ENCODE measurements around the gene LYZL1. TPM values are rescaled to one million over a fixed set of nuclear protein-coding genes. Genes with fewer than 3 reads are reported as not detected.

Gene LYZL1
- total and polyA plus RNA-seq, 4 experiments from 2014 or later = not detected

- Histone ChIP-seq H3K9me3 (ENCODE audit: control insufficient read depth in 1 of 2, low read length in 2 of 2) (no peaks in the 10 kb centered on the region), H3K4me1 (ENCODE audit: insufficient read depth, low read length) (no peaks in the 10 kb centered on the region), H3K27ac (ENCODE audit: low read depth, low read length) (no peak overlapping the region), H3K4me3 (ENCODE audit: low read length in 2 of 2) (no peak overlapping the region), H3K36me3 (ENCODE audit: insufficient read depth, low read length) (no peaks in the 10 kb centered on the region), H3K27me3 (ENCODE audit: insufficient read depth, low read length) (no peaks in the 10 kb centered on the region)
- Mint-ChIP-seq H3K4me3 (no peak overlapping the region), H3K27ac (no peak overlapping the region), H3K4me1 (no peaks in the 10 kb centered on the region), H3K9me3 (peaks cover 0 to 6% (median 0%) of the 10 kb centered on the region in 8 donors), H3K36me3 (no peaks in the 10 kb centered on the region), H3K27me3 (peaks cover 2 to 5% of the 10 kb centered on the region in 2 donors)
- ChIA-PET CTCF (ENCODE audit: partially characterized antibody) (no interaction called here), POLR2A (ENCODE audit: partially characterized antibody) (no interaction called here)
- intact Hi-C loops (cut with micrococcal nuclease) = no loop called here
- no peak for DNase-seq
These were observed 43.4 kb upstream of the LYZL1 start for GRCh38 chr10:29245476-29245875.

DNA sequence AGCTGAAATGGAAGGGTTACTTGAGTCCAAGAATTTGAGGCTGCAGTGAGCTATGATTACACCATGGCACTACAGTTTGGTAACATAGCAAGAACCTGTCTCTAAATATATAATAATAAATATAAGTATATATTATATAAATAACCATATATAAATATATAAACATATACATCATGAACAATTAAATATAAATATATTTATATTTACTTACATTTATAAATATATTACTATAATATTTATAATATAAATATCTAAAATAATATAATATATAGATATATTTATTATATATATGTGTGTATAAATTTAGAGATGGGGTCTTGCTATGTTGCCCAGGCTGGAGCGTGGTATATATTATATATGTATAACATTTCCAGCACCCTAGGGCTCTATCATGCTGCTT is 42.4 kb upstream of the LYZL1 start:
- Mint-ChIP-seq H3K27me3 (peaks cover 2 to 5% of the 10 kb centered on the region in 2 donors), H3K9me3 (peaks cover 0 to 6% (median 0%) of the 10 kb centered on the region in 8 donors), H3K27ac (no peak overlapping the region), H3K4me3 (no peak overlapping the region), H3K36me3 (no peaks in the 10 kb centered on the region), H3K4me1 (no peaks in the 10 kb centered on the region)
- H3K27me3 ChIP-seq (ENCODE audit: insufficient read depth, low read length) = no peaks in the 10 kb centered on the region
- no peak overlapping the region for H3K4me3 ChIP-seq (ENCODE audit: low read length in 2 of 2)
- no peaks in the 10 kb centered on the region for H3K9me3 ChIP-seq (ENCODE audit: control insufficient read depth in 1 of 2, low read length in 2 of 2)
- CTCF ChIA-PET (ENCODE audit: partially characterized antibody) = no interaction called here
- no peak overlapping the region for H3K27ac ChIP-seq (ENCODE audit: low read depth, low read length)
- no peaks in the 10 kb centered on the region for H3K4me1 ChIP-seq (ENCODE audit: insufficient read depth, low read length)
- POLR2A ChIA-PET (ENCODE audit: partially characterized antibody) = no interaction called here
- intact Hi-C loops (cut with micrococcal nuclease) = no loop called here
- H3K36me3 ChIP-seq (ENCODE audit: insufficient read depth, low read length) = no peaks in the 10 kb centered on the region
- no peak for DNase-seq

DNA sequence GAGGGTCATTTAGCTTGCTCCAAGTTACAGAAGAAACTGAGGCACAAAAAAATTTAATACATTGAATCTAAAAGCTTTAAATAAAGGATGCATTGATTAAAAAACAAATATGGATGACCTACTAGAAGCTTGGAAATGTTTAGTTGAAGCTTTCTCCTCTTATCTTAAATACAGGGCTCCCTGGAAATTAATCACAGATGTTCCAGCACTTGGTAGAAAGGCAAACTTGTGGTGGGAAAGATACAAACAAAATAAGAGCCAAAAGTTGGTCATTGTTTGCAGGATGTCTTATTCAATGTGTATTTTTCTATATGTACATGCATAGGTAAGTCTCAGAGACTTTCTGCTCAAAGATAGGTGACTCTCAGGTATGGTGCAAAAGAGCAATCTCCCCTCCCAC is 40.7 kb upstream of the LYZL1 start:
- intact Hi-C loops (cut with micrococcal nuclease) = no loop called here
- ChIA-PET POLR2A (ENCODE audit: partially characterized antibody) (no interaction called here), CTCF (ENCODE audit: partially characterized antibody) (no interaction called here)

GRCh38 chr10:29249018-29249417 is 39.9 kb upstream of the LYZL1 start:
- no peak for DNase-seq
- POLR2A ChIA-PET (ENCODE audit: partially characterized antibody) = no interaction called here
- CTCF ChIA-PET (ENCODE audit: partially characterized antibody) = interaction anchor here (0.5 kb wide), 1 partner anchor 13 kb away, joined by 3 read pairs; no protein-coding TSS in a partner anchor
- H3K4me3 ChIP-seq (ENCODE audit: low read length in 2 of 2) = no peak overlapping the region
- peaks cover 0 to 6% (median 0%) of the 10 kb centered on the region in 8 donors for H3K9me3 Mint-ChIP-seq
- no peaks in the 10 kb centered on the region for H3K4me1 ChIP-seq (ENCODE audit: insufficient read depth, low read length)
- H3K27ac ChIP-seq (ENCODE audit: low read depth, low read length) = no peak overlapping the region
- peaks cover 8 to 14% of the 10 kb centered on the region in 2 donors for H3K27me3 Mint-ChIP-seq
- no peaks in the 10 kb centered on the region for H3K36me3 Mint-ChIP-seq
- no peaks in the 10 kb centered on the region for H3K9me3 ChIP-seq (ENCODE audit: control insufficient read depth in 1 of 2, low read length in 2 of 2)
- H3K27ac Mint-ChIP-seq = no peak overlapping the region
- H3K4me1 Mint-ChIP-seq = no peaks in the 10 kb centered on the region
- no peaks in the 10 kb centered on the region for H3K27me3 ChIP-seq (ENCODE audit: insufficient read depth, low read length)
- no peak overlapping the region for H3K4me3 Mint-ChIP-seq
- no peaks in the 10 kb centered on the region for H3K36me3 ChIP-seq (ENCODE audit: insufficient read depth, low read length)
- intact Hi-C loops (cut with micrococcal nuclease) = no loop called here

More for the DNA sequence above, 40.7 kb upstream of the LYZL1 start:
- no peaks in the 10 kb centered on the region for H3K27me3 ChIP-seq (ENCODE audit: insufficient read depth, low read length)
- Mint-ChIP-seq H3K36me3 (no peaks in the 10 kb centered on the region), H3K9me3 (peaks cover 0 to 6% (median 0%) of the 10 kb centered on the region in 8 donors), H3K27ac (no peak overlapping the region), H3K4me3 (no peak overlapping the region), H3K27me3 (peaks cover 8 to 11% of the 10 kb centered on the region in 2 donors), H3K4me1 (no peaks in the 10 kb centered on the region)
- no peaks in the 10 kb centered on the region for H3K36me3 ChIP-seq (ENCODE audit: insufficient read depth, low read length)
- no peak overlapping the region for H3K27ac ChIP-seq (ENCODE audit: low read depth, low read length)
- H3K4me1 ChIP-seq (ENCODE audit: insufficient read depth, low read length) = no peaks in the 10 kb centered on the region
- no peak overlapping the region for H3K4me3 ChIP-seq (ENCODE audit: low read length in 2 of 2)
- no peak for DNase-seq
- H3K9me3 ChIP-seq (ENCODE audit: control insufficient read depth in 1 of 2, low read length in 2 of 2) = no peaks in the 10 kb centered on the region

DNA sequence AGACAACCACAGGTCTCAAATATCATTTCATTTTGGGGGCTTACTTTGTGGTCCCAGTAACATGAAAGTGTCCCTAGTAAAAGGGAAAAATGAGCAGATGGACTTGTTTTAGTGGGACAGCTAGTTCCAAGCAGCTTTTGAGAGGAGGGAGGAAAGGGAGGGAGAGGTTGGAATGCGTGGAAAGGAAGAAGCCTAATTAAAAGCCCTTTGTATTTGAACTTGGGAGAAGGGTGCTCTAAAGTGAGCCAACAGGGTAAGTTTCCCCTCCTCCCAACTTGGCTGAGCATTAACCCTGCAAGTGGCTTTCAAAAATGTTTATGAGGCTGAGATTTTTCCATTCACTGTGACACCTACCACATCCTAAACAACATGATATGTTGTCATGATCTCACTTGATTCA is 38.8 kb upstream of the LYZL1 start:
- Mint-ChIP-seq H3K4me1 (no peaks in the 10 kb centered on the region), H3K9me3 (peaks cover 0 to 5% (median 0%) of the 10 kb centered on the region in 8 donors), H3K36me3 (no peaks in the 10 kb centered on the region), H3K27me3 (peaks cover 6 to 9% of the 10 kb centered on the region in 2 donors), H3K27ac (no peak overlapping the region), H3K4me3 (no peak overlapping the region)
- intact Hi-C loops (cut with micrococcal nuclease) = no loop called here
- no peaks in the 10 kb centered on the region for H3K36me3 ChIP-seq (ENCODE audit: insufficient read depth, low read length)
- POLR2A ChIA-PET (ENCODE audit: partially characterized antibody) = no interaction called here
- CTCF ChIA-PET (ENCODE audit: partially characterized antibody) = no interaction called here
- no peaks in the 10 kb centered on the region for H3K9me3 ChIP-seq (ENCODE audit: control insufficient read depth in 1 of 2, low read length in 2 of 2)
- H3K4me3 ChIP-seq (ENCODE audit: low read length in 2 of 2) = no peak overlapping the region
- no peaks in the 10 kb centered on the region for H3K27me3 ChIP-seq (ENCODE audit: insufficient read depth, low read length)
- no peaks in the 10 kb centered on the region for H3K4me1 ChIP-seq (ENCODE audit: insufficient read depth, low read length)
- no peak for DNase-seq
- no peak overlapping the region for H3K27ac ChIP-seq (ENCODE audit: low read depth, low read length)

- intact Hi-C loops (cut with micrococcal nuclease) = no loop called here
- DNase-seq = no peak
- CTCF ChIA-PET (ENCODE audit: partially characterized antibody) = no interaction called here
- no peaks in the 10 kb centered on the region for H3K4me1 ChIP-seq (ENCODE audit: insufficient read depth, low read length)
- POLR2A ChIA-PET (ENCODE audit: partially characterized antibody) = no interaction called here
- Mint-ChIP-seq H3K36me3 (no peaks in the 10 kb centered on the region), H3K4me1 (no peaks in the 10 kb centered on the region), H3K27ac (no peak overlapping the region), H3K27me3 (peaks cover 6 to 9% of the 10 kb centered on the region in 2 donors), H3K4me3 (no peak overlapping the region), H3K9me3 (peaks cover 0 to 3% (median 0%) of the 10 kb centered on the region in 8 donors)
- H3K4me3 ChIP-seq (ENCODE audit: low read length in 2 of 2) = no peak overlapping the region
- H3K36me3 ChIP-seq (ENCODE audit: insufficient read depth, low read length) = no peaks in the 10 kb centered on the region
- no peaks in the 10 kb centered on the region for H3K9me3 ChIP-seq (ENCODE audit: control insufficient read depth in 1 of 2, low read length in 2 of 2)
- H3K27me3 ChIP-seq (ENCODE audit: insufficient read depth, low read length) = no peaks in the 10 kb centered on the region
- H3K27ac ChIP-seq (ENCODE audit: low read depth, low read length) = no peak overlapping the region
These were observed 35.8 kb upstream of the LYZL1 start for GRCh38 chr10:29252811-29253689.

GRCh38 chr10:29253690-29254029 is 35.2 kb upstream of the LYZL1 start:
- no peaks in the 10 kb centered on the region for H3K36me3 Mint-ChIP-seq
- no peak overlapping the region for H3K27ac Mint-ChIP-seq
- Histone ChIP-seq H3K4me3 (ENCODE audit: low read length in 2 of 2) (no peak overlapping the region), H3K27ac (ENCODE audit: low read depth, low read length) (no peak overlapping the region), H3K9me3 (ENCODE audit: control insufficient read depth in 1 of 2, low read length in 2 of 2) (no peaks in the 10 kb centered on the region), H3K4me1 (ENCODE audit: insufficient read depth, low read length) (no peaks in the 10 kb centered on the region), H3K27me3 (ENCODE audit: insufficient read depth, low read length) (no peaks in the 10 kb centered on the region), H3K36me3 (ENCODE audit: insufficient read depth, low read length) (no peaks in the 10 kb centered on the region)
- intact Hi-C loops (cut with micrococcal nuclease) = no loop called here
- H3K27me3 Mint-ChIP-seq = peaks cover 6 to 9% of the 10 kb centered on the region in 2 donors
- peaks cover 0 to 5% (median 2%) of the 10 kb centered on the region in 8 donors for H3K9me3 Mint-ChIP-seq
- POLR2A ChIA-PET (ENCODE audit: partially characterized antibody) = no interaction called here
- CTCF ChIA-PET (ENCODE audit: partially characterized antibody) = no interaction called here
- H3K4me3 Mint-ChIP-seq = no peak overlapping the region
- no peaks in the 10 kb centered on the region for H3K4me1 Mint-ChIP-seq
- no peak for DNase-seq

All from CD4-positive, alpha-beta memory T cell (primary cell).